GM12873 (cell line): ENCODE measurements around the gene ITIH2.

ENCODE experiments used
- CTCF ChIP-seq: IDR thresholded peaks from 2 replicates; pipeline ENCODE4 v1.5.1; 2012; ENCODE audit warnings: low read depth, mild to moderate bottlenecking, moderate library complexity, low read length, control low read depth; ENCODE audit not compliant: insufficient read depth; ENCODE audit errors: missing control alignments

The ITIH2 gene

DNA sequence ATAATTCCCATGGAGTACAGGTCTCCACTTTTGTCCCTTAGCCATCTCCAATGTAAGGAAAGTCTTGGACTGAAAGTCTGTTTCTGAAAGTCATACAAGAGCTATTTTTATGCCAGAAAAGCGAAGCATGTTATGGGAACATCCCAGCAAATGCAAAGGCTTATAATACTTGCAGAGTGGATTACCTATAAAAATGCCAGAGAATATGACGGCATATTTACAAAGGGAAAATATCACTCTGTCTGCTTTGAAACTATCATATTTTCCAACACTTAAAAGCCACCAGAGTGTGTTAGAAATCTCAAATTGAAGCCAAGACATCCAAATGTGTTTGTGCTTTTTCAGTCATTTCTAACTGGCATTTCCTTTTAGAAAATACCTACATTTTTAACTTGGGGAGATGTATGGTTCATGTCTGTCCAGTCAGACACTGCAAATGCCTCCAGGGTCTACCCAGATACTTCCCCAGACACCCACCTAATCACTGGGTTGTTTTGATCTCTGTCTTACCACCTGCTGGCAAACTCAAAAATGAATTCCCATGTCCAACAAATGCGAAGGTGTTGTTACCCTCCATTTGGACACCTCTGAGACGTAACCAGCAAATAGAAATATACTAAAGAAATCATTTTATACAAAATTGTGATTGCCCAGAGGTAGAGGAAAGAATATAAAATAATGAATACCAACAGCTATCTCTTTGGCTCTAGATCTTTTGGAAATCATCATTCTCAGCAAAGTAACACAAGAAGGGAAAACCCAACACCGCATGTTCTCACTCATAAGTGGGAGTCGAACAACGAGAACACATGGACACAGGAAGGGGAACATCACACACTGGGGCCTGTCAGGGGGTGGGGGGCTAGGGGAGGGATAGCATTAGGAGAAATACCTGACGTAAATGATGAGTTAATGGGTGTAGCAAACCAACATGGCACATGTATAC, 1.2 kb downstream of the ITIH2 start:
- no peak for TF ChIP-seq CTCF

GRCh38 chr10:7705341-7705740, 2.2 kb downstream of the ITIH2 start:
- no peak for TF ChIP-seq CTCF

GRCh38 chr10:7706534-7707073, 3.5 kb downstream of the ITIH2 start:
- no peak for TF ChIP-seq CTCF

DNA sequence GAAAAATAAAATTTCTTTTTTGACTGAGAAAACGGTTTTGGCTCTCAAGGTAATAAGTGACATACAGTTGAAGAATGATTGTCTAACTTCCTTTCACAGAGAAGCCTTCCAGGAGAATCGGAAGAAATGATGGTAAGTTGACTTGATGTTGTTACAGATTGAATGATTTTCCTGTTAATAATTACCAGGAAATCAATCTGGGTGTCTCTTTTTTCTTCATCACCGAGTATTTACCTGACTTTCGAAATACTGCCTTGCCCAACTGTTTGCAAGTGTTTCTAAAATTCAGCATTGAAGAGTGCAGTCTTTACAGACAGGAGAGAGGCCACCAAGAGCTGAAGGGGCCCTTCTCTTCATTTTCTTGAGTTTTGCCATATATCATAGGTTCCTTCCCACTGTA, 4.0 kb downstream of the ITIH2 start:
- TF ChIP-seq CTCF = no peak

GRCh38 chr10:7707858-7708622, 4.9 kb downstream of the ITIH2 start:
- no peak for TF ChIP-seq CTCF

GRCh38 chr10:7708832-7709231, 5.7 kb downstream of the ITIH2 start:
- no peak for TF ChIP-seq CTCF

DNA sequence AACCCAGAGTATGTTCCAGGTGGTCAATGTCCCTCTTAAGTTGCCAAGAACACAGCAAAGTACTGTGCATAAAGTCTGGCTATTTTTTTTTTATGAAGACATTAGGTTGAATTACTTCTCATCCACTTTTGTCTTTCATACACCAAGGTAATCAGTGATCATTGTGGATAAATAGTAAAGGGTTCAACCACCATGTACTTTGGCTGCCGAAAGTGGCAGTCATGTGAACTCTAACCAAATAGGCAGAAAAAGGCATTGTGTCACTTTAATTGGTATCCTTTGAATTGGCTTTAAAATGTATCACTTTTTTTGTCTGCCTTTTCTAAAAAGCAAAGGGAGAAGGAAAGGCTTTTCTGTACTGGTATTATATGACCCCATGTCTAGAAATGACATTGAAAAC, 7.3 kb downstream of the ITIH2 start:
- no peak for TF ChIP-seq CTCF
